Parathyroid adenoma (tissue), 2 donors: ENCODE results near the gene DMD.

ENCODE experiments used
- H2AFZ ChIP-seq: fragments of 300-600 bp; sonication (generic); one replicate; pipeline ENCODE4 v1.7.0; 2017; ENCODE audit warnings: antibody characterized with exemption, mild to moderate bottlenecking
- H3K27ac ChIP-seq: fragments of 300-600 bp; sonication (generic); one replicate; pipeline ENCODE4 v1.7.0; 2017
- H3K27me3 ChIP-seq: fragments of 300-600 bp; sonication (generic); one replicate; pipeline ENCODE4 v1.7.0; 2017; ENCODE audit warnings: low read length; ENCODE audit not compliant: control insufficient read depth, insufficient read depth
- H3K36me3 ChIP-seq: fragments of 300-600 bp; sonication (generic); one replicate; pipeline ENCODE4 v1.7.0; 2017; ENCODE audit warnings: low read length; ENCODE audit not compliant: control insufficient read depth, insufficient read depth
- H3K4me1 ChIP-seq: fragments of 300-600 bp; sonication (generic); one replicate; pipeline ENCODE4 v1.7.0; 2017; ENCODE audit warnings: control low read depth
- H3K4me2 ChIP-seq: fragments of 300-600 bp; sonication (generic); one replicate; pipeline ENCODE4 v1.7.0; 2017; ENCODE audit warnings: low read length
- H3K4me3 ChIP-seq: fragments of 300-600 bp; sonication (generic); one replicate; pipeline ENCODE4 v1.7.0; 2017; ENCODE audit warnings: low read depth, low read length
- H3K79me2 ChIP-seq: fragments of 300-600 bp; sonication (generic); one replicate; pipeline ENCODE4 v1.7.0; 2017; ENCODE audit warnings: control low read depth
- H3K9ac ChIP-seq: fragments of 300-600 bp; sonication (generic); one replicate; pipeline ENCODE4 v1.7.0; 2017; ENCODE audit warnings: mild to moderate bottlenecking
- H3K9me3 ChIP-seq: fragments of 300-600 bp; sonication (generic); one replicate; pipeline ENCODE4 v1.7.0; 2017; ENCODE audit warnings: low read length; ENCODE audit not compliant: control insufficient read depth
- TF ChIP-seq, protein P1 (sequence below): fragments of 300-600 bp; sonication (generic); IDR thresholded peaks from one replicate; pipeline ENCODE4 v1.7.0; 2017; ENCODE audit warnings: antibody characterized with exemption, mild to moderate bottlenecking
- donor health status: primary hyperparathyroidism.

The DMD gene

DNA sequence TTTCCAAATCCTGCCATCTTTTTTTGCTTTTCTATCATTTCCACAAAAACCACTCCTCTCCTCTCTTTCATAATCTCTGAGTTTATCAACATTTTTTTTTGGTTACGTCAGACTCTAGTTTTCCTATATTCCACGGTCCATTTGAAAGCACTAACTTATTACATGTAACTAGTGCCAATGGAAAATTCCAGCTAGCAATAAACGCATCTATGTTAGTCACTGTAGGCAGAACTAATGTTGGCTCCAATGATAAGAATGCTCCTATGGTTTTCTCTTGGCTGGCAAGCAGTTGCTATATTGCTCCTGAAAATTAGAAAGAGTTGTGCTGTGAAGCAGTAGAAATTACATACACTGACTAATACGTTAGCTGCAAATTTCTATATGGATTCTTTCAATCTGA is 1504.9 kb downstream of the DMD start:
- H3K4me3 ChIP-seq = no peak overlapping the region
- H3K27ac ChIP-seq = no peak overlapping the region
- no peaks in the 10 kb centered on the region for H3K27me3 ChIP-seq
- H3K4me2 ChIP-seq = no peak overlapping the region
- H3K9ac ChIP-seq = no peak overlapping the region
- TF ChIP-seq, protein P1, sequence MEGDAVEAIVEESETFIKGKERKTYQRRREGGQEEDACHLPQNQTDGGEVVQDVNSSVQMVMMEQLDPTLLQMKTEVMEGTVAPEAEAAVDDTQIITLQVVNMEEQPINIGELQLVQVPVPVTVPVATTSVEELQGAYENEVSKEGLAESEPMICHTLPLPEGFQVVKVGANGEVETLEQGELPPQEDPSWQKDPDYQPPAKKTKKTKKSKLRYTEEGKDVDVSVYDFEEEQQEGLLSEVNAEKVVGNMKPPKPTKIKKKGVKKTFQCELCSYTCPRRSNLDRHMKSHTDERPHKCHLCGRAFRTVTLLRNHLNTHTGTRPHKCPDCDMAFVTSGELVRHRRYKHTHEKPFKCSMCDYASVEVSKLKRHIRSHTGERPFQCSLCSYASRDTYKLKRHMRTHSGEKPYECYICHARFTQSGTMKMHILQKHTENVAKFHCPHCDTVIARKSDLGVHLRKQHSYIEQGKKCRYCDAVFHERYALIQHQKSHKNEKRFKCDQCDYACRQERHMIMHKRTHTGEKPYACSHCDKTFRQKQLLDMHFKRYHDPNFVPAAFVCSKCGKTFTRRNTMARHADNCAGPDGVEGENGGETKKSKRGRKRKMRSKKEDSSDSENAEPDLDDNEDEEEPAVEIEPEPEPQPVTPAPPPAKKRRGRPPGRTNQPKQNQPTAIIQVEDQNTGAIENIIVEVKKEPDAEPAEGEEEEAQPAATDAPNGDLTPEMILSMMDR = no peak
- no peaks in the 10 kb centered on the region for H3K4me1 ChIP-seq
- no peaks in the 10 kb centered on the region for H3K9me3 ChIP-seq
- no peaks in the 10 kb centered on the region for H3K36me3 ChIP-seq
- H3K79me2 ChIP-seq = no peaks in the 10 kb centered on the region
- H2AFZ ChIP-seq = no peak overlapping the region

DNA sequence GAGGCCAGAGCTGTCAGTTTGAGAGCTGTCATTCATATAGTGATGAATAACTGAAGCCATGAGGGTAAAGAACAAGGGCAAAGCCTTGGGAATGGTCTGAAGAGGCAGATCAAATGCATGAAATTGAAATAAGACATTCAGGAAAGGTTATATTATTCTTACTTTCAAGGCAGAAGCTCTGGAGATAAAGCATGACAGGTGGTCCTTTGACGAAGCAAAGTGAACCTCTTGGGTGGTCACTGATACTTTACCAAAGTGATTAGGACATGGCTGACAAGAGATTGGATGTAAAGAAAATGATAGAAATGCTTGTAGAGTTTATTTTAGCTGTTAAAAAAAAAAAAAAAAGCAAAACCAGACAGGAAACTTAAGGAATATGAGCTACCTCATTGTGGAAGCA is 1505.5 kb downstream of the DMD start:
- no peaks in the 10 kb centered on the region for H3K36me3 ChIP-seq
- TF ChIP-seq, protein P1 = no peak
- H3K4me3 ChIP-seq = no peak overlapping the region
- no peaks in the 10 kb centered on the region for H3K9me3 ChIP-seq
- H3K9ac ChIP-seq = no peak overlapping the region
- no peaks in the 10 kb centered on the region for H3K79me2 ChIP-seq
- no peak overlapping the region for H3K27ac ChIP-seq
- H2AFZ ChIP-seq = no peak overlapping the region
- no peaks in the 10 kb centered on the region for H3K4me1 ChIP-seq
- H3K27me3 ChIP-seq = no peaks in the 10 kb centered on the region
- H3K4me2 ChIP-seq = no peak overlapping the region

DNA sequence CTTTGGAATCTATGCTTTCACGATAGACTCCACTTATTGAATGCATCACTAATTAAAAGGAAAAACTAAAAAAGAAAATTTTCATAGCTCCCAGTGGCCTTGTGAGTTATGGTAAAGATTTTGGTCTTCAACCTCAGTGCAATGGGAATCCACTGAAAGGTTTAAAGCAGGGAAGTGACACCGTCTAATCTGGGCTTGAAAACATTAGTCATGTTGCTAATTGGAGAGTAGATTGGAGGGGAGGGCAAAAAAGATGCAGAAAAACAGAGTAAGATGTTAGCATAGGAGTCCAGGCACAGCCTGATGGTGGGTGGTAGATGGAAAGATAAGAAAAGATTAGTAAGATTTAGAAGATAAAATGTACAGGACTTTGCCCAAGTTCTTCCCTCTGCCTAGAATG is 1506.4 kb downstream of the DMD start:
- Histone ChIP-seq H3K79me2 (no peaks in the 10 kb centered on the region), H3K9ac (no peak overlapping the region), H2AFZ (no peak overlapping the region), H3K4me2 (no peak overlapping the region), H3K27me3 (no peaks in the 10 kb centered on the region), H3K36me3 (no peaks in the 10 kb centered on the region), H3K9me3 (no peaks in the 10 kb centered on the region), H3K27ac (no peak overlapping the region), H3K4me1 (no peaks in the 10 kb centered on the region), H3K4me3 (no peak overlapping the region)
- TF ChIP-seq, protein P1 = no peak

DNA sequence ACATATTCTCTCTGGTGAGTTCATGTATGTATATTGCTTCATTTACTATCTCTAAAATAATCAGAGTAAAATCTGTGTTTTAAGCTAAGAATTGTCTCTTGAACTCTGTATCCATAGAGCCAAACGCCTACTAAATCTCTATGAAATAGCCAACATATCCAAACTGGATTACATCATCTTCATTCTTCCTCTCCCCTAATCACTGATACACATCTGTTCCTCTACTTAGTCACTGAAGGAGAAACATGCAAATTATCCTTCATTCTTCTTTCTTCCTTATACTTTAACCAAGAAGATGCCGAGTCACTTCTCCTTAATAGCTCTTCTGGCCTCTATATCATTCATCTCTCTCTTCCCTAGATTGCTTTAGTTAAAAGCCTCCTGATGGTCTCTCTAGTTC is 1509.1 kb downstream of the DMD start:
- no peak overlapping the region for H2AFZ ChIP-seq
- H3K27ac ChIP-seq = no peak overlapping the region
- H3K27me3 ChIP-seq = no peaks in the 10 kb centered on the region
- no peak overlapping the region for H3K4me3 ChIP-seq
- H3K36me3 ChIP-seq = no peaks in the 10 kb centered on the region
- no peak overlapping the region for H3K9ac ChIP-seq
- no peaks in the 10 kb centered on the region for H3K9me3 ChIP-seq
- no peaks in the 10 kb centered on the region for H3K4me1 ChIP-seq
- no peak overlapping the region for H3K4me2 ChIP-seq
- TF ChIP-seq, protein P1 = no peak
- no peaks in the 10 kb centered on the region for H3K79me2 ChIP-seq

DNA sequence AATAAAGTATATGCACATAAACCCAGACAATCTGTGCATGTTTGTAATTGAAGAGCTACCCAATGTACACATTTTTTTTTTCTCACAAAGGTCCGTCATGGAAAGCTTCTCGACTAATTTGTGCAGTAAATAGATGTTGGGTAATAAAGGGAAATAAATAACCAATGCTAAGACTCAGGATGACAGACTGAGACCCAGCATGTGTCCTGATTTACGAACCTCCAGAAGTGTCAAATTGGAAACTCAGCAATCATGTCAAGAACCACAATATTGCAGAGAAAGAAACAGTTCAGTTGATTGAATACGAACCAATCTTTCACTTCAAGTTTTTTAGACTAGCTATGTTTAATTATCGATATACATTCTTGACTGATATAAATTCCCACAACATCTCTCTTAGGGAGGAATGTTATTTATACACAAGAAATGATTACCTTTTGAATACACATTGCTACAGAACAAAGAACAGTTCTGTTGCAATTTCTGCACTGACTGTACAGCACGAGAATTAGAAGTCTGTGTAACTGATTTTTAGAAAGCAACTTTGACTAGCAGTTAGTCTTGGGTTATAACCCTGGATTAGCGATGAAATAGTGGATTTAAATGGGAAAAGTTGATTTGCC is 1513.9 kb downstream of the DMD start:
- Histone ChIP-seq H3K27ac (no peak overlapping the region), H3K27me3 (no peaks in the 10 kb centered on the region), H3K9me3 (no peaks in the 10 kb centered on the region), H3K9ac (no peak overlapping the region), H3K4me2 (no peak overlapping the region), H2AFZ (no peak overlapping the region), H3K4me1 (no peaks in the 10 kb centered on the region), H3K36me3 (no peaks in the 10 kb centered on the region), H3K79me2 (no peaks in the 10 kb centered on the region), H3K4me3 (no peak overlapping the region)
- TF ChIP-seq, protein P1 = no peak
